Brain microvascular endothelial cell (primary cell): ENCODE measurements around the gene ROR1.

Source experiments
- DNase-seq: peaks from one replicate; pipeline ENCODE4 v3.0.0-alpha.2; 2020
- H3K27ac ChIP-seq: fragments of 250-450 bp; sonication (Bioruptor Pico); 2 replicates; pipeline ENCODE4 v1.5.1; 2020; ENCODE audit warnings: mild to moderate bottlenecking, moderate library complexity
- H3K27me3 ChIP-seq: fragments of 250-450 bp; sonication (Bioruptor Pico); replicated peaks from 2 replicates; pipeline ENCODE4 v1.5.1; 2020; ENCODE audit warnings: mild to moderate bottlenecking
- H3K36me3 ChIP-seq: fragments of 250-450 bp; sonication (Bioruptor Pico); replicated peaks from 2 replicates; pipeline ENCODE4 v1.5.1; 2020; ENCODE audit warnings: mild to moderate bottlenecking
- H3K4me3 ChIP-seq: 2 replicates; pipeline ENCODE4 v1.5.1; 2011; ENCODE audit warnings: low read depth, mild to moderate bottlenecking, control low read depth, low read length, moderate library complexity
- in situ Hi-C: cut with HindIII; loops from 2 replicates; pipeline ENCODE4 v1.10.0; 2017; ENCODE audit warnings: low sequenced_read_pairs, low pct_ligation_motif_present
- TF ChIP-seq, protein P1 (sequence below): IDR thresholded peaks from 2 replicates; pipeline ENCODE4 v1.5.1; 2011; ENCODE audit warnings: low read depth, mild to moderate bottlenecking, moderate library complexity, low read length, control low read depth, inconsistent platforms; ENCODE audit errors: missing control alignments

Gene ROR1

GRCh38 chr1:63750721-63751120 is 23.1 kb upstream of the ROR1 start:
- DNase-seq = no peak
- in situ Hi-C loops = no loop called here
- H3K27ac ChIP-seq = no peak overlapping the region
- no peaks in the 10 kb centered on the region for H3K27me3 ChIP-seq
- H3K36me3 ChIP-seq = no peaks in the 10 kb centered on the region
- TF ChIP-seq, protein P1, sequence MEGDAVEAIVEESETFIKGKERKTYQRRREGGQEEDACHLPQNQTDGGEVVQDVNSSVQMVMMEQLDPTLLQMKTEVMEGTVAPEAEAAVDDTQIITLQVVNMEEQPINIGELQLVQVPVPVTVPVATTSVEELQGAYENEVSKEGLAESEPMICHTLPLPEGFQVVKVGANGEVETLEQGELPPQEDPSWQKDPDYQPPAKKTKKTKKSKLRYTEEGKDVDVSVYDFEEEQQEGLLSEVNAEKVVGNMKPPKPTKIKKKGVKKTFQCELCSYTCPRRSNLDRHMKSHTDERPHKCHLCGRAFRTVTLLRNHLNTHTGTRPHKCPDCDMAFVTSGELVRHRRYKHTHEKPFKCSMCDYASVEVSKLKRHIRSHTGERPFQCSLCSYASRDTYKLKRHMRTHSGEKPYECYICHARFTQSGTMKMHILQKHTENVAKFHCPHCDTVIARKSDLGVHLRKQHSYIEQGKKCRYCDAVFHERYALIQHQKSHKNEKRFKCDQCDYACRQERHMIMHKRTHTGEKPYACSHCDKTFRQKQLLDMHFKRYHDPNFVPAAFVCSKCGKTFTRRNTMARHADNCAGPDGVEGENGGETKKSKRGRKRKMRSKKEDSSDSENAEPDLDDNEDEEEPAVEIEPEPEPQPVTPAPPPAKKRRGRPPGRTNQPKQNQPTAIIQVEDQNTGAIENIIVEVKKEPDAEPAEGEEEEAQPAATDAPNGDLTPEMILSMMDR = no peak
- no peak overlapping the region for H3K4me3 ChIP-seq

DNA sequence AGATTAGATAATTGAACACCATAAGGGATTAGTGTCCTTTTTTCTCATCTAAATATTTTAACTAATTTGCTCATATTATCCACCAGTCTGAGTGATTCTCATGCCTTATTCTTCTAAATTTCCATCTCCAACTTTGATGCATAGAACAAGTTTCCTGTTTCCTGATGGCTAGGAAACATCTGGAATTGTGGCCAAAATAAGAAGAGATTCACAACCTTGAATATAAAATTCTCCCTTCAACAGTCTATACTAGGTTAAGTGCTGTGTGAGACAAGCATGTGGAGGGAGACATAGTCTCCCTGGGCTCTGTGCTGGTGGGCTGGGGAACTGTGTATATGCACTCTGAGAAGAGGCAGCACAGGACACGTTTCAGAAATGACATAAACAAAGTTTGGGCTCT is 21.6 kb upstream of the ROR1 start:
- Histone ChIP-seq H3K27me3 (no peaks in the 10 kb centered on the region), H3K36me3 (no peaks in the 10 kb centered on the region), H3K27ac (no peak overlapping the region), H3K4me3 (no peak overlapping the region)
- DNase-seq = no peak
- in situ Hi-C loops = no loop called here
- TF ChIP-seq, protein P1 = no peak

GRCh38 chr1:63753591-63753990 is 20.2 kb upstream of the ROR1 start:
- Histone ChIP-seq H3K36me3 (no peaks in the 10 kb centered on the region), H3K27ac (no peak overlapping the region), H3K27me3 (no peaks in the 10 kb centered on the region), H3K4me3 (no peak overlapping the region)
- DNase-seq = no peak
- in situ Hi-C loops = no loop called here
- TF ChIP-seq, protein P1 = no peak

- Histone ChIP-seq H3K36me3 (no peaks in the 10 kb centered on the region), H3K4me3 (no peak overlapping the region), H3K27ac (no peak overlapping the region), H3K27me3 (no peaks in the 10 kb centered on the region)
- no peak for DNase-seq
- TF ChIP-seq, protein P1 = no peak
- in situ Hi-C loops = no loop called here
Observed at GRCh38 chr1:63756839-63757238, 17.0 kb upstream of the ROR1 start.

DNA sequence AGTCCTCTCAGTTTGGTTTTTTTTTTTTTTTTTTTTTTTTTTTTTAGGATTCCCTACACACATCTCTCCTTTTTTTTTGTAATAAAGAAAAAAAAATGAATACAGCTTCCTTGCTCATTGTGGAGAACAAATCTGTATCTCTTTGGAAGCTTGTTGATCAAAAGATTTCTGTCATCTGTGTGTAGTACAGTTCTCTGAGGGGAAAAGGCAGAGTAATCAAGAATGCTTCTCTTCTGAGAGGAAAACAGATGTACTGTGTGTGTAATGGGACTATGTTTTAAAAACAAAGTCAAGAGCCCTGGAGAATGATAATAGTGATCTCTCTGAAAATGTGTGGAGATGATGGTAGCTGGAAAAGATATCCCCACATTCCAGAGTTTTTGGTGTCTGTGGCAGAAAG is 16.5 kb upstream of the ROR1 start:
- DNase-seq = no peak
- Histone ChIP-seq H3K36me3 (no peaks in the 10 kb centered on the region), H3K27me3 (no peaks in the 10 kb centered on the region), H3K27ac (no peak overlapping the region), H3K4me3 (no peak overlapping the region)
- in situ Hi-C loops = no loop called here
- TF ChIP-seq, protein P1 = no peak

DNA sequence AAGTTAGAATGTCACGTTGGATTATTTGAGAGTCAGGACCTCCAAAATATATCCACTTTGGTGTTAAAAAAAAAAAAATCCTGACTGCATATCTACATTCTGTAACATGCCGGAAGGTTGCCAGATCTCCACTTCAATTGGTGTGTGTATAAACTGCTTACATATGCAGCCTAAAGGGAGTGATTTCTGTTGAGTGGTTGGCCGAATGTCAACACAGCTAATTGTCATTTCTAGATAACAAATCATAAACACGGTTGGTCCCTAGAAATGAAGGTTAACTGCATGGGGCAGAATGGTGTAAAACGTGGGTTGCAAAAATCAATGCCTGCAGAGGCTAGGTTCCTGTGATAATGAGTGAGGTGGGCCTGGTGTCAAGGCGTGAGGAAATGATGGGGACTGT is 15.0 kb upstream of the ROR1 start:
- TF ChIP-seq, protein P1 = no peak
- no peak overlapping the region for H3K27ac ChIP-seq
- H3K36me3 ChIP-seq = no peaks in the 10 kb centered on the region
- in situ Hi-C loops = no loop called here
- no peak for DNase-seq
- no peaks in the 10 kb centered on the region for H3K27me3 ChIP-seq
- H3K4me3 ChIP-seq = no peak overlapping the region
